ENCODE results near the gene PTPN14. TPM values are rescaled to one million over a fixed set of nuclear protein-coding genes. Genes with fewer than 3 reads are reported as not detected.
"Not testable (repeated sequence)": the region's sequence is repeated elsewhere in the genome, so short reads cannot be mapped to it uniquely, and the experiment has no call there.

Gene PTPN14
- total RNA-seq, 5 donors from 2014 or later (not counting 1 experiment from before 2014, with no cell fraction given): 0.02 to 0.36 (median 0.29) TPM

GRCh38 chr1:214521458-214521857 lies 29.9 kb downstream of the PTPN14 start:
- H3K27ac Mint-ChIP-seq; H3K27me3 Mint-ChIP-seq; H3K27me3 ChIP-seq (replicated peaks in 1 of 2; ENCODE audit: control insufficient read depth in 2 of 2, extremely low read depth in 1 of 2, insufficient read depth in 2 of 2, low read length in 1 of 2); H3K4me3 Mint-ChIP-seq; H3K27ac ChIP-seq (ENCODE audit: low read length); CTCF ChIA-PET; H3K4me3 ChIP-seq (ENCODE audit: control insufficient read depth in 1 of 2, extremely low read depth in 1 of 2, low read length in 1 of 2); H3K4me1 ChIP-seq (ENCODE audit: control insufficient read depth in 1 of 2, extremely low read depth in 1 of 2, insufficient read depth in 2 of 2, low read length in 2 of 2); POLR2A ChIA-PET; H3K9me3 Mint-ChIP-seq; H3K9me3 ChIP-seq; DNase-seq; H3K4me1 Mint-ChIP-seq; ATAC-seq (replicated peaks in 1 of 4); H3K36me3 ChIP-seq (ENCODE audit: control insufficient read depth in 2 of 2, extremely low read depth in 1 of 2, insufficient read depth in 1 of 2, low read length in 1 of 2); H3K36me3 Mint-ChIP-seq: not testable (repeated sequence)
- no CpG with 5 or more reads among the region's 9 CpGs for WGBS (ENCODE audit: insufficient coverage)

- Mint-ChIP-seq H3K27ac (no peak overlapping the region), H3K36me3 (no peaks in the 10 kb centered on the region), H3K9me3 (no peaks in the 10 kb centered on the region), H3K4me3 (no peak overlapping the region), H3K4me1 (peaks cover 5 to 13% (median 9%) of the 10 kb centered on the region in 3 donors), H3K27me3 (peaks cover 0 to 4% of the 10 kb centered on the region in 2 donors)
- Histone ChIP-seq H3K9me3 (no peaks in the 10 kb centered on the region), H3K36me3 (ENCODE audit: control insufficient read depth in 2 of 2, extremely low read depth in 1 of 2, insufficient read depth in 1 of 2, low read length in 1 of 2) (no peaks in the 10 kb centered on the region), H3K4me3 (ENCODE audit: control insufficient read depth in 1 of 2, extremely low read depth in 1 of 2, low read length in 1 of 2) (no peak overlapping the region), H3K27ac (ENCODE audit: low read length) (no peak overlapping the region), H3K4me1 (ENCODE audit: control insufficient read depth in 1 of 2, extremely low read depth in 1 of 2, insufficient read depth in 2 of 2, low read length in 2 of 2) (peaks cover 0 to 14% of the 10 kb centered on the region in 2 experiments), H3K27me3 (replicated peaks in 1 of 2; ENCODE audit: control insufficient read depth in 2 of 2, extremely low read depth in 1 of 2, insufficient read depth in 2 of 2, low read length in 1 of 2) (peaks cover 0 to 7% of the 10 kb centered on the region in 2 experiments)
- ChIA-PET POLR2A (no interaction called here), CTCF (no interaction called here)
- DNase-seq: no peak
- no CpG with 5 or more reads among the region's 3 CpGs for WGBS (ENCODE audit: insufficient coverage)
- no peak for ATAC-seq (replicated peaks in 1 of 4)
Observed at GRCh38 chr1:214520544-214521165, 30.7 kb downstream of the PTPN14 start.

GRCh38 chr1:214518361-214518760 lies 33.0 kb downstream of the PTPN14 start:
- POLR2A ChIA-PET: no interaction called here
- H3K4me3 Mint-ChIP-seq: no peak overlapping the region
- ATAC-seq (replicated peaks in 1 of 4) (no peak), DNase-seq (no peak)
- H3K9me3 Mint-ChIP-seq: no peaks in the 10 kb centered on the region
- Histone ChIP-seq H3K9me3 (no peaks in the 10 kb centered on the region), H3K36me3 (ENCODE audit: control insufficient read depth in 2 of 2, extremely low read depth in 1 of 2, insufficient read depth in 1 of 2, low read length in 1 of 2) (no peaks in the 10 kb centered on the region), H3K4me3 (ENCODE audit: control insufficient read depth in 1 of 2, extremely low read depth in 1 of 2, low read length in 1 of 2) (no peak overlapping the region), H3K27ac (ENCODE audit: low read length) (no peak overlapping the region), H3K27me3 (replicated peaks in 1 of 2; ENCODE audit: control insufficient read depth in 2 of 2, extremely low read depth in 1 of 2, insufficient read depth in 2 of 2, low read length in 1 of 2) (peaks cover 0 to 9% of the 10 kb centered on the region in 2 experiments), H3K4me1 (ENCODE audit: control insufficient read depth in 1 of 2, extremely low read depth in 1 of 2, insufficient read depth in 2 of 2, low read length in 2 of 2) (peaks cover 0 to 10% of the 10 kb centered on the region in 2 experiments)
- CTCF ChIA-PET: no interaction called here
- no peak overlapping the region for H3K27ac Mint-ChIP-seq
- H3K27me3 Mint-ChIP-seq: peaks cover 0 to 4% of the 10 kb centered on the region in 2 donors
- peaks cover 0 to 23% (median 6%) of the 10 kb centered on the region in 3 donors for H3K4me1 Mint-ChIP-seq
- H3K36me3 Mint-ChIP-seq: no peaks in the 10 kb centered on the region

GRCh38 chr1:214516434-214517326 lies 34.7 kb downstream of the PTPN14 start:
- Mint-ChIP-seq H3K27ac (no peak overlapping the region), H3K9me3 (no peaks in the 10 kb centered on the region), H3K4me3 (peak overlapping the region in 1 of 3 donors; percentile 40), H3K27me3 (peaks cover 0 to 4% of the 10 kb centered on the region in 2 donors), H3K4me1 (peaks cover 0 to 23% (median 6%) of the 10 kb centered on the region in 3 donors), H3K36me3 (no peaks in the 10 kb centered on the region)
- Histone ChIP-seq H3K4me1 (ENCODE audit: control insufficient read depth in 1 of 2, extremely low read depth in 1 of 2, insufficient read depth in 2 of 2, low read length in 2 of 2) (peaks cover 0 to 10% of the 10 kb centered on the region in 2 experiments), H3K4me3 (ENCODE audit: control insufficient read depth in 1 of 2, extremely low read depth in 1 of 2, low read length in 1 of 2) (no peak overlapping the region), H3K9me3 (no peaks in the 10 kb centered on the region), H3K36me3 (ENCODE audit: control insufficient read depth in 2 of 2, extremely low read depth in 1 of 2, insufficient read depth in 1 of 2, low read length in 1 of 2) (no peaks in the 10 kb centered on the region), H3K27me3 (replicated peaks in 1 of 2; ENCODE audit: control insufficient read depth in 2 of 2, extremely low read depth in 1 of 2, insufficient read depth in 2 of 2, low read length in 1 of 2) (peaks cover 0 to 9% of the 10 kb centered on the region in 2 experiments), H3K27ac (ENCODE audit: low read length) (no peak overlapping the region)
- POLR2A ChIA-PET: interaction anchor here in 1 of 2 donors (0.6 kb wide), 1 partner anchor 106 kb away, joined by 4 read pairs; no protein-coding TSS in a partner anchor
- ATAC-seq (replicated peaks in 1 of 4) (no peak), DNase-seq (no peak)
- CTCF ChIA-PET: no interaction called here
- 60% methylated on average over 1 of the region's 6 CpGs for WGBS (ENCODE audit: insufficient coverage)

GRCh38 chr1:214515544-214516433 lies 35.6 kb downstream of the PTPN14 start:
- peak overlapping the region in 1 of 2 donors; percentile 30 for H3K4me3 ChIP-seq (ENCODE audit: control insufficient read depth in 1 of 2, extremely low read depth in 1 of 2, low read length in 1 of 2)

More at GRCh38 chr1:214515544-214516433, 35.6 kb downstream of the PTPN14 start:
- DNase-seq (no peak), ATAC-seq (replicated peaks in 1 of 4) (peak in 1 of 4 experiments; percentile 42)
- H3K4me1 Mint-ChIP-seq: peaks cover 0 to 23% (median 6%) of the 10 kb centered on the region in 3 donors
- peaks cover 0 to 4% of the 10 kb centered on the region in 2 donors for H3K27me3 Mint-ChIP-seq
- H3K27me3 ChIP-seq (replicated peaks in 1 of 2; ENCODE audit: control insufficient read depth in 2 of 2, extremely low read depth in 1 of 2, insufficient read depth in 2 of 2, low read length in 1 of 2): peaks cover 0 to 9% of the 10 kb centered on the region in 2 experiments
- peak overlapping the region in 1 of 2 donors; percentile 19 for H3K27ac Mint-ChIP-seq
- H3K9me3 Mint-ChIP-seq: no peaks in the 10 kb centered on the region
- POLR2A ChIA-PET: no interaction called here
- H3K27ac ChIP-seq (ENCODE audit: low read length): no peak overlapping the region
- H3K36me3 Mint-ChIP-seq: no peaks in the 10 kb centered on the region
- CTCF ChIA-PET: no interaction called here
- 0% methylated on average over 1 of the region's 3 CpGs for WGBS (ENCODE audit: insufficient coverage)
- no peaks in the 10 kb centered on the region for H3K36me3 ChIP-seq (ENCODE audit: control insufficient read depth in 2 of 2, extremely low read depth in 1 of 2, insufficient read depth in 1 of 2, low read length in 1 of 2)
- H3K9me3 ChIP-seq: no peaks in the 10 kb centered on the region
- peak overlapping the region in 1 of 3 donors; percentile 40 for H3K4me3 Mint-ChIP-seq
- peaks cover 0 to 10% of the 10 kb centered on the region in 2 experiments for H3K4me1 ChIP-seq (ENCODE audit: control insufficient read depth in 1 of 2, extremely low read depth in 1 of 2, insufficient read depth in 2 of 2, low read length in 2 of 2)
